ENCODE data around the gene ATIC.

ATIC gene

DNA sequence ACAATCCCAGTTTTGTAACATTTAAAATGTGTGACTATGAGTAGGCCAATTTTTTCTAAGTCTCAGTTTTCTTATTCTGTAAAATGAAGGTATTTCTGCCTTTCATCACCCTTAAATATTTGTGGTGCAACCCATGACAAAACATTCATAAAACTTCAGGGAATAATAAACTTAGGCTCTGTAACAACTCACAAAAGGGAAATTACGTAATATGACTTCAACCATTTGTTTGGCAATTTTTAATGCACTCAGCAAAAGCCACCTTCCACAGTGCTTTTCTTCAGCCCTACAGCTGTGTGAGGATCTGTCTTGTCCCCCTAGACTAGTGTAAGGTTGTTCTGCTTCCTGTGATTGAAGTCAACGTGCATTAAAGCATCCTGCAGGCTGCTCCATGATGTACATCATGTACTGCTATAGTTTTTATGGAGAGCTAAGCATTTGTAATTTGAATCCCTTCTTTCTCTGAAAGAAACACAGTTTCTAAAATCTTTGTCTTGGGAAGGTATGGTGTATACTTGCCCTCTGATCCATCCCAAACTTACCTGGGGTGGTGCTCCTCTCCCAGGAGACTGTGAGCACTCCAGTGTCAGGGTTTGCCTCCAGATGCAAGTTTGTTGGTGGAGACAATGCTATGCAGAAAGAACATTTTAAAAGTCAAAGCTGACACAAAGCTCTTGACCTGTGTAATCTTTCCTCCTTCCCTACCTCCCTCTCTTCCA is 84.9 kb downstream of the ATIC start:
- TF ChIP-seq TCF12 (IDR thresholded peaks at IDR 0.05; ENCODE audit: low read depth) (no peak), CEBPB (IDR thresholded peaks at IDR 0.05) (no peak), YY1 (IDR thresholded peaks at IDR 0.05; ENCODE audit: low read depth) (no peak), TAF1 (IDR thresholded peaks at IDR 0.05; ENCODE audit: low read depth) (no peak), TEAD4 (IDR thresholded peaks at IDR 0.05) (no peak), EP300 (IDR thresholded peaks at IDR 0.05; ENCODE audit: borderline replicate concordance) (no peak), NFIC (IDR thresholded peaks at IDR 0.05) (no peak)
- TF ChIP-seq, protein P1, sequence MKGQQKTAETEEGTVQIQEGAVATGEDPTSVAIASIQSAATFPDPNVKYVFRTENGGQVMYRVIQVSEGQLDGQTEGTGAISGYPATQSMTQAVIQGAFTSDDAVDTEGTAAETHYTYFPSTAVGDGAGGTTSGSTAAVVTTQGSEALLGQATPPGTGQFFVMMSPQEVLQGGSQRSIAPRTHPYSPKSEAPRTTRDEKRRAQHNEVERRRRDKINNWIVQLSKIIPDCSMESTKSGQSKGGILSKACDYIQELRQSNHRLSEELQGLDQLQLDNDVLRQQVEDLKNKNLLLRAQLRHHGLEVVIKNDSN (IDR thresholded peaks at IDR 0.05) = no peak

DNA sequence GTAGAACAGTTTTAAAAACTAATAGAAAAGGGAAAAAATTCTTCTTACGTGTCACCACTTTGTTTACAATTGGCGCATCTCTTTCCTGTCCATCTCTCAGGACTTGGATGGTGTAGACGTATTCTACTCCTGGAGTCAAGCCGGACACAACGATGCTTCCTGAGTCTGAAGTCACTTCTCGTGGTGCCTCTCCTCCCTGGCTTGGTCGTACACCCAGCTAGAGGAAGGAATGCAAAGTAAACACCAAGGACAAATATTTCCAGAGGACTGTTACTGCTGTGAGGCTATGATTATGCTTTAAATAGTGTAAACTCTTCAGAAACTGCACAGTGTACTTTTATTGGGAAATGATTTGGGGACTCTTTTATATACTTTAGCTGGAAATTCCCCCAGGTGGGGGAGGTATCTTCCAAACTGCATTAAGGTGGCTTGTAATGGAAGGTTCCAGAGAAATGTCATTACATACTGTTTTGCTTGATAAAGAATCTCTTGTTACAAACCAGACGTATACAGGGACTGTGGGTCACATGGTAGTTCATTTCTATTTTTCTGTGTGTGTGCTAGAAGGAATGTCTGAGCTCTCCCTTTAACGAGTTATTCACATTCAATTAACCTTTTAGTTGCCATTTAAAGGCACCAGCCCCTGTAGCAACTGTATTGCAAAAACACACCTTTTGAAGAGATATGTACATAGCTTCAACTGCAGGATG is 85.9 kb downstream of the ATIC start:
- no peak for TF ChIP-seq EP300 (IDR thresholded peaks at IDR 0.05; ENCODE audit: borderline replicate concordance)
- no peak for TF ChIP-seq ZBTB7A (IDR thresholded peaks at IDR 0.05; ENCODE audit: low read depth)
- TF ChIP-seq NFIC (IDR thresholded peaks at IDR 0.05) = no peak
- TF ChIP-seq, protein P2, sequence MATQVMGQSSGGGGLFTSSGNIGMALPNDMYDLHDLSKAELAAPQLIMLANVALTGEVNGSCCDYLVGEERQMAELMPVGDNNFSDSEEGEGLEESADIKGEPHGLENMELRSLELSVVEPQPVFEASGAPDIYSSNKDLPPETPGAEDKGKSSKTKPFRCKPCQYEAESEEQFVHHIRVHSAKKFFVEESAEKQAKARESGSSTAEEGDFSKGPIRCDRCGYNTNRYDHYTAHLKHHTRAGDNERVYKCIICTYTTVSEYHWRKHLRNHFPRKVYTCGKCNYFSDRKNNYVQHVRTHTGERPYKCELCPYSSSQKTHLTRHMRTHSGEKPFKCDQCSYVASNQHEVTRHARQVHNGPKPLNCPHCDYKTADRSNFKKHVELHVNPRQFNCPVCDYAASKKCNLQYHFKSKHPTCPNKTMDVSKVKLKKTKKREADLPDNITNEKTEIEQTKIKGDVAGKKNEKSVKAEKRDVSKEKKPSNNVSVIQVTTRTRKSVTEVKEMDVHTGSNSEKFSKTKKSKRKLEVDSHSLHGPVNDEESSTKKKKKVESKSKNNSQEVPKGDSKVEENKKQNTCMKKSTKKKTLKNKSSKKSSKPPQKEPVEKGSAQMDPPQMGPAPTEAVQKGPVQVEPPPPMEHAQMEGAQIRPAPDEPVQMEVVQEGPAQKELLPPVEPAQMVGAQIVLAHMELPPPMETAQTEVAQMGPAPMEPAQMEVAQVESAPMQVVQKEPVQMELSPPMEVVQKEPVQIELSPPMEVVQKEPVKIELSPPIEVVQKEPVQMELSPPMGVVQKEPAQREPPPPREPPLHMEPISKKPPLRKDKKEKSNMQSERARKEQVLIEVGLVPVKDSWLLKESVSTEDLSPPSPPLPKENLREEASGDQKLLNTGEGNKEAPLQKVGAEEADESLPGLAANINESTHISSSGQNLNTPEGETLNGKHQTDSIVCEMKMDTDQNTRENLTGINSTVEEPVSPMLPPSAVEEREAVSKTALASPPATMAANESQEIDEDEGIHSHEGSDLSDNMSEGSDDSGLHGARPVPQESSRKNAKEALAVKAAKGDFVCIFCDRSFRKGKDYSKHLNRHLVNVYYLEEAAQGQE (IDR thresholded peaks at IDR 0.05; ENCODE audit: low read depth) = no peak
- no peak for TF ChIP-seq CREB1 (IDR thresholded peaks at IDR 0.05; ENCODE audit: low read depth)

- TF ChIP-seq TCF12 (IDR thresholded peaks at IDR 0.05; ENCODE audit: low read depth) (no peak), EP300 (IDR thresholded peaks at IDR 0.05; ENCODE audit: borderline replicate concordance) (no peak), ZBTB7A (IDR thresholded peaks at IDR 0.05; ENCODE audit: low read depth) (no peak), NFIC (IDR thresholded peaks at IDR 0.05) (no peak), CEBPB (IDR thresholded peaks at IDR 0.05) (no peak)
These were observed 87.3 kb downstream of the ATIC start for GRCh38 chr2:215399067-215399716.

Data from Ishikawa (cell line).